SW 1271 (cell line): ENCODE results near the gene ZNF223.

Experiments used
- DNase-seq, 2 experiments: peaks; one replicate each; lab custom pipeline; 2025; lab: John Stamatoyannopoulos, UW

Gene ZNF223

DNA sequence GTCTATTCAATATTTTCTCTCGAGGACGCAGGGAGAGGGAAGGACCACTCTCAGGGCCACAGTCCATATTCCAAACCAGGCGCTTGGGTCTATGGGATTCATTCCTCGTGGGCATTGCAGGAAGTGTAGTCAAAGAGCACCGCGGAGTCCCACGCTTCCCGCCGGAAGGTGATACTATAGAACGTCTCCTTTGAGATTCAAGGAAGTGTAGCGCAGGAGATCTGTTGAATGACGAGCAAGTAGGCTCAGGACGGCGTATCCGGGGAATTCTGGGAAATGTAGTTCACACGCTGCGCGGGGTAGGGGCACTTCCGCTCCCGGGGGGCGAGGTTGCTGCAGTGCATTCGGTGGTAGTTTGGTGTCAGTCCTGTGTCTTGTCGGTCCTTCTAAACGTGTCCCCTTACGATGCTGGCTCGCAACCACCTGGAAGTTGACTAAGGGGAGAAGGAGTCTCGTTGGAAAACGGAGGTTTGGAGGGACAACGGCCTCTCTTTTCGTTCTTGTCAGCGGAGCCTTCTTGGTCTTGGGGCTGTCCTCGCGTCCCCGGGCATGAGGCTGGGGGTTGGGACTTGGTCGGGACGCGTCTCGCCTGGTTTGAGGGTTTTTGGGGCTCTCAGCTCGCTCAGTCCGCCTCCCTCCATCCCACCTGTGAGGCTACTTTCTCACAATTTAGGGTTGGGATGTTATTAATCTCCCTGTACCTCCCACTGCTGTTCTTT lies 20.1 kb downstream of the ZNF223 start, which contains the start of gene ZNF284:
Gene ZNF284 (plus strand): TSS at position 336 of the 719 bp plus-strand sequence. CDS start 4,231 bp downstream, outside the sequence.
- peak; percentile 28 to 71 for DNase-seq

DNA sequence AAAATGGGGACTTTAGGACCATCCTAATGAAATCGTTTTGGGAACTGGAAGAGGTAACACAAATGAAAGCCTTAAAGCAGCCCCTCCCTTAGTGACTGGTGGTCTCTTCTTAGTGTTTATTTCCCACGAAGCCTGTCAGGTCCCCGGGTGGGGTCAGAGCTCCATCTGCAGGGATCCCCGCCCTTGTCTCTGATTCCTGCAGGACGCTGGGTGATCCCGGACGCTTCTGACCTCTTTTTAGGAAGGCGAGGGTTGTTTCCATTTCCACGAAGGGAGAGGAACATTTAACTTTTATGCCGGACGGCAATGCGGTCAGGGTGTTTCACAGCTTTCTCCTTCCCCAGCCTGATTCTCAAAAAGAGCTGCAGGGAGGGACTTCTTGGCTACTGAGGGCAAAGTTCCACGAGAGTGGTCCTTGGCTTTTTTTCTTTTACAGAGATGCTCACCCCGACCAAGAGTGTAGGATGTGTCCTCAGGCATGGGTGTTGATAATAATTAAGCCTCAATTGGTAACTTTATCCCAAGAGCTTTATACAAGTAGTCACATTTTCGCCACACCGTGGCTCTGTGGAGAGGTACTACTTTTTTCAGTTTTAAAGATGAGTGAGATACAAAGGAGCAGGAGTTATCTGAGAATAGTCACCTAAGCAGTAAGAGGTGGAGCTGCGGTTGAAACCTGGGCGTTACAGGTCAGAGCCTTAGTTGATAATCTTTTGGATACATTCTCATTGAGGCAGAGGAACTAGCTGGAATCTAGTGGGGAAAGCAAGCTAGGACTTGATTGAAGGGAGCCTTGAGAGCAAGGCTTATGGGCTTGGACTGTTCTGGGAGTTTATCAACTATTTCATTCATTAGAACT lies 20.9 kb downstream of the ZNF223 start:
- no peak for DNase-seq

DNA sequence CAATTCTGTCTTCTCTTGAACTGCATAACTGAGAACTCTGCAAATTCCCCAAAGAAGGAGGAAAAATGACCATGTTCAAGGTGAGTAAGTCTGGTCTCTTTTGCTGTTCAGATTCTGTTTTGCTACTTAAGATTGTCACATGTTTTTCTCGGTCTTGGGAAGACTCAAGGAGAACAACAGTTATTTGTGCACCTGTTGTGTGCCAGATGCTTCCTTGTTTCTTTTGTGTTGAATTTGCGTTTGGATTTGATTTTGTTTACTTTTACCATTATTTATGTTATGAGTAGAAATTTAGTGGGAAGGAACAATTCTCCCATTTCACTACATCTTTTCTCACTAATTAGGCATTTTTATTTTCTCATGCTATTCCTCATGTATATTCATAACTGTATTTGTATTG lies 24.5 kb downstream of the ZNF223 start:
- DNase-seq: no peak

DNA sequence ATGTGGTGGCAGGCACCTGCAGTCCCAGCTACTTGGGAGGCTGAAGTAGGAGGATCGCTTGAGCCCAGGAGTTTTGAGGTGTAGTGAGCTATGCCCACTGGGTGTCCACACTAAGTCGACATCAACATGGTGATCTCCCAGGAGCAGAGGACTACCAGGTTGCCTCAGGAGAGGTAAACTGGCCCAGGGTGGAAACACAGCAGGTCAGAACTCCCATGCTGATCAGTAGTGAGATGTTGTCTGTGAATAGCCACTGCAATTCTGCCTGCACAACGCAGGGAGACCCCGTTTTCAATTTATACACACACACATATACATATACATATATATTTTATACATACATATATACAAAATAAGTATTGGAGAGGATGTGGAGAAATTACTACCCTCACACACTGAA lies 40.3 kb downstream of the ZNF223 start:
- DNase-seq: no peak

DNA sequence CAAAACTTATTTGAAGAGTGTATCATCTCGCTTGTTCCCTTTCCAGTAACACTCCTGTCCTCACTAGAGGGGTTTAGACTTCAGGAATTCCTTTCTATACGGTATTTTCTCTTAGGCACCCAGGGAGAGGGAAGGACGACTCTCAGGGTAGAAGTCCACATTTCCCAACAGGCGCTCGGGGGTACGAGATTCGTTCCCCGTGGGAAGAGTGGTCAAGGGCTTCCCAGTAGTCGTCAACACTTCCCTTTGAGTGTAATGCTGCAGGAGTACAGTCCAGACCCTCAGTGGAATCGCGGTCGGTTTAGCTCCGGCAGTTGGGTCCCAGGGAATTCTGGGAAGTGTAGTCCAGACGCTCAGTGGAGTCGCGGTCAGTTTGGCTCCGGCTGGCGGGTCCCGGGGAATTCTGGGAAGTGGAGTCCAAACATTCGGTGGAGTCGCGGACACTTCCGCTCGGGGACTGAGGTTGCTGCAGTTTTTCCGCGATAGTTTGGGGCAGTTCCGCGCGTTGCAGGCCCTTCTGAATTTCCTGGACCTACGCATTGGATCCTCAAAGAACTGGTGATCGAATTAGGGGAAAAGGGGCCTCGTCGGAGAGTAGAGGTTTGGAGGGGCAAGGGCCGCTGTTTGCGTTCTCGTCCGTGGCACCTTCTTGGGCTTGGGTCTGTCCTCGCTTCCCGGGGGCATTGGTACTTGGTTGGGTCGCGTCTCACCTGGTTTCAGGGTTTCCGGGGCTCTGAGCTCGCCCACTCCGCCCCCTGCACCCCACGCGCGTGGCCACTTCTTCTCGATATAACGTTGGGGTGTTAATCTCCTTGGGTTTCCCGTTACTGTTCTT lies 42.3 kb downstream of the ZNF223 start, which contains the start of gene ZNF224:
Gene ZNF224 (plus strand): TSS at position 431 of the 835 bp plus-strand sequence. CDS start 3,513 bp downstream, outside the sequence.
- DNase-seq: peak; percentile 77 to 88

DNA sequence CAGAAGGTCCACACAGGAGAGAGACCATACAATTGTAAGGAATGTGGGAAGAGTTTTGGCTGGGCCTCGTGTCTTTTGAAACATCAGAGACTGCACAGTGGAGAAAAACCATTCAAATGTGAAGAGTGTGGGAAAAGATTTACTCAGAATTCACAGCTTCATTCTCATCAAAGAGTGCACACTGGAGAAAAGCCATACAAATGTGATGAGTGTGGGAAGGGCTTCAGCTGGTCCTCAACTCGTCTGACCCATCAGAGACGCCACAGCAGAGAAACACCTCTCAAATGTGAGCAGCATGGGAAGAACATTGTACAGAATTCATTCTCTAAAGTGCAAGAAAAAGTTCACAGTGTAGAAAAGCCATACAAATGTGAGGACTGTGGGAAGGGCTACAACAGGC lies 55.9 kb downstream of the ZNF223 start:
- no peak for DNase-seq

DNA sequence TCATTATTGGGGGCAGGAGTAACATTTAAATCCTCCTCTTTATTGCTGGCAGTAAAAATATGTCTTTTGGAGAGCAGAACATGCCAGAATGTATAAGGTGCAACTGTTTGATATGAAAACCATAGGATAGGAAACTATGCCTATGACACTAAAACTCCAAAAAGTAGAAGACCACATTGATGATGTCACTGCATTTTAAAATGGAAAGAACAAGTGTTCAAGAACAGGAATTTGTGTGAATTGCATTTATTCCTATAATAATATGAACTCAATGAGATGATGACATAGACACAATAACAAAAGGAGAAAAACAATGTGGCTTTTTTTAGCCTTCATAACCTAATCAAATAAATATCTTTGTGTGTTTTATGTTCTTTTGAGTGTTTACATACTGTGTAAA lies 57.6 kb downstream of the ZNF223 start:
- no peak for DNase-seq

DNA sequence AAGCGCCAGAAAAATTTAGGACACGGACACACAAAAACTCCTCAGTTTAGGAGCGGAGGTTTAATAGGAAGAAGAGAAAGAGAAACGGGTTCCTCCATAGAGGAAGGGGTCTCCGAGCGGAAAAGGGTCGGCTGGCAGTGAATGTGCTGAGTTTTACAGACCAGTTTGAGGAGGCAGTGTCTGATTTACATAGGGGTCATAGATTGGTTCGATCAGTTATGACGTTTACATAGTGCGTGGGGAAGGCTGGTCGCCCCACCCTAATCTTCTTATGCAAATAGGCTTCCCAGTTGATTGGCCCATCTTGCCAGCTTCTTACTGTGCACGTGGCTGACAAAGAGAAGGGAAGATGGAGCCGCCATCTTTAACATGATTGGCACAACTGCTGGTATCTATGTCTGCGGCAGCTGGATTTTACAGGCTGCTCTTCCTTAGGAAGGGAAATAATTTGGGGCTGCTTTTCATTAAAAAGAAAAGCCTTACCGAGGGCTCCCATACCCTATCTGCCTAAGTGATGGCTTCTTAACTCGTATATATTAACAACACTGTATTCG lies 60.2 kb downstream of the ZNF223 start:
- no peak for DNase-seq

DNA sequence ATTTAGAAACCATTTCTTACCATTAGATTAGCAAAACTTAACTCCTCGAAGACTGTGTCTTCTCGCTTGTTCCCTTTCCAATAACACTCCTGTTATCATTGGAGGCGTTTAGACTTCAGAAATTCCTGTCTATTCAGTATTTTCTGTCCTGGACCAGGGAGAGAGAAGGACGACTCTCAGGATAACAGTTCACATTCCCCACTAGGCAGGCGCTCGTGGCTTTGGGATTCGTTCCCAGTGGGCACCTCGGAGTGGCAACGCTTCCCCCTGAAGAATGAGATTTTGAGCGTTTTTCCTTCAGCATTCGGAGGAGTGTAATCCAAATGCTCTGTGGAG lies 60.9 kb downstream of the ZNF223 start:
- DNase-seq: no peak

DNA sequence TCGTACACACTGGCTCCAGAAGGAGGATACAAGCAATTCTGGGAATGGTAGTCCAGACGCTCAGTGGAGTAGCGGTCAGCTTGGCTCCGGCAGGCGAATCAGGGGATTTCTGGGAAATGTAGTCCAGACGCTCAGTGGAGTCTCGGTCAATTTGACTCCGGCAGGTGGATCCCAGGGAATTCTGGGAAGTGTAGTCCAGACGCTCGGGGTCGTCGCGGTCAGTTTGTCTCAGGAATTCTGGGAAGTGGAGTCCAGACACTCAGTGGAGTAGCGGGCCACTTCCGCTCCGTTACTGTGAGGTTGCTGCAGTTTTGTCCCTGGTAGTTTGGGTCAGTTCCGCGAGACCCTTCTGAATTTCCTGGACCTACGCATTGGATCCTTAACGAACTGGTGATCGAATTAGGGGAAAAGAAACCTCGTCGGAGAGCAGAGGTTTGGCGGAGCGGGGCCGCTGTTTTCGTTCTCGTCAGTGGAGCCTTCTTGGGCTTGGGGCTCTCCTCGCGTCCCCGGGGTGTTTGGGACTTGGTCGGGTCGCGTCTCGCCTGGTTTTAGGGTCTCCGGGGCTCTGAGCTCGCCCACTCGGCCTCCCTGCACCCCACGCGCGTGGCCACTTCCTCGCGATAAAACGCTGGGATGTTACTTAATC lies 61.4 kb downstream of the ZNF223 start, which contains the start of gene ZNF225:
Gene ZNF225 (plus strand): TSS at position 262 of the 646 bp plus-strand sequence. CDS start 2,429 bp downstream, outside the sequence.
- peak; percentile 91 to 96 for DNase-seq

DNA sequence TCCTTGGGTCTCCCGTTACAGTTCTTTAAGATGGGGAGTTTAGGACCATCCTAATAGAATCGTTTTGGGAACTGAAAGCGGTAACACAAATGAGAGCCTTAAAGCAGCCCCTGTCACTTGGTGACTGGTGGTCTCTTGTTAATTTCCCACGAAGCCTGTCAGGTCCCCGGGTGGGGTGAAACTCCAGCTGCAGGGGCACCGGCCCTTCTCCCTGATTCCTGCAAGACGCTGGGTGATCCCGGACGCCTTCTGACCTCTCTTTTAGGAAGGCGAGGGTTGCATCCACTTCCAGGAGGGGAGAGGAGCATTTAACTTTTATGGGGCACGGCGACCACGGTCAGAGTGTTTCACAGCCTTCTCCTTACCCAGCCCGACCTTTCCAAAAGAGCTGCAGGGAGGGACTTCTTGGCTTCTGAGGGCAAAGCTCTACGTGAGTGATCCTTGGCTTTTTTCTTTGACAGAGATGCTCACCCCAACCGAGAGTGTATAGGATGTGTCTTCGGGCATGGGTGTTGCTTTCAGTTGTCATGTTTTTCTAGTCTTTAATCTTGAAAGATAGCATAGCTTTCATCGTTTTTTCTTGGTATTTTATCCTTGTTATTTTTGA lies 62.1 kb downstream of the ZNF223 start:
- DNase-seq: no peak
